Measurements from ENCODE around the gene OR5P2. TPM values are rescaled to one million over a fixed set of nuclear protein-coding genes. Genes with fewer than 3 reads are reported as not detected.
"Not testable (repeated sequence)": the region's sequence is repeated elsewhere in the genome, so short reads cannot be mapped to it uniquely, and the experiment has no call there.

OR5P2 gene, protein sequence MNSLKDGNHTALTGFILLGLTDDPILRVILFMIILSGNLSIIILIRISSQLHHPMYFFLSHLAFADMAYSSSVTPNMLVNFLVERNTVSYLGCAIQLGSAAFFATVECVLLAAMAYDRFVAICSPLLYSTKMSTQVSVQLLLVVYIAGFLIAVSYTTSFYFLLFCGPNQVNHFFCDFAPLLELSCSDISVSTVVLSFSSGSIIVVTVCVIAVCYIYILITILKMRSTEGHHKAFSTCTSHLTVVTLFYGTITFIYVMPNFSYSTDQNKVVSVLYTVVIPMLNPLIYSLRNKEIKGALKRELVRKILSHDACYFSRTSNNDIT
- total RNA-seq (2014; rRNA removed; shearing (Covaris generic)) = not detected in 2 replicates

- H3K27me3 ChIP-seq = no peaks in the 10 kb centered on the region
- H3K4me3 ChIP-seq = no peak within 1 kb of the TSS
- DNase-seq = no peak
- H3K9me3 ChIP-seq (replicated peaks) = no peaks in the 10 kb centered on the region
- H3K4me1 ChIP-seq = no peaks in the 10 kb centered on the region
- no peaks in the 10 kb centered on the region for H3K36me3 ChIP-seq
- H3K27ac ChIP-seq = no peak within 1 kb of the TSS
These were observed at the start of gene OR5P2 for GRCh38 chr11:7796842-7797241. TSS of gene OR5P2 (minus strand) at chr11:7796942. CDS start at chr11:7796942, 0 bp downstream.

DNA sequence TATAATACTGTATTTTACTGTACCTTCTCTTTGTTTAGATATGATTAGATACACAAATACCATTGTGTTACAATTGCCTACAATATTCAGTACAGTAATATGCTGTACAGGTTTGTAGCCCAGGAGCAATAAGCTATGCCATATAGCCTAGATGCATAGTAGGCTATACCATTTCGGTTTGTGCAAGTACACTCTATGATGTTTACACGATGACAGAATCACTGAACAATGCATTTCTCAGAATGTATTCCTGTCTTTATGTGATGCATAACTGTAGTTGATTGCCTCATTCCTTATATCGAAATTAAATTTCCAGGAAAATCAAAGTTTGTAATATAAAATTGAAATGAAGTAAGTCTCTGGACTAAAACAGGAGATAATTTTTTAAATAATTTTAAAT lies 49.3 kb upstream of the OR5P2 start:
- Histone ChIP-seq H3K27ac (no peak overlapping the region), H3K9me3 (replicated peaks) (no peaks in the 10 kb centered on the region), H3K4me3 (no peak overlapping the region), H3K27me3 (no peaks in the 10 kb centered on the region), H3K4me1 (no peaks in the 10 kb centered on the region), H3K36me3 (no peaks in the 10 kb centered on the region)
- no peak for DNase-seq

DNA sequence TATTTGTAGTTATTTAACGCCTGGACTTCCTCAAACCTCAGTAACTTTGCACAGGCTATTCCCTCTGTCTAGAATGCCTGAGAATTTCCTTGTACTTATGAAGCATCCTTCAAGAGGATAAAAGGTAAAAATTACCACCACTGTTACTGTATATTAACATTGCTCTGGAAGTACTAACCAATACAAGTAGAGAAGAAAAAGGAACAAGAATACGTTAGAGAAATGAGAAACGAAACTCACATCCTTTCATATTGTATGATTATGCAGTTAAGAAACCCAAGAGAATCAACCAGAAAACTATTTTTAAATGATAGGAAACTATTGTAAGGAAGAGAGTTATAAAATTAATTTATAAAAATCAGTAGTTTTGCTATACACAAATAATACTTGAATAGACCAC lies 48.2 kb upstream of the OR5P2 start:
- Histone ChIP-seq H3K4me3 (no peak overlapping the region), H3K27me3 (no peaks in the 10 kb centered on the region), H3K36me3 (no peaks in the 10 kb centered on the region), H3K4me1 (no peaks in the 10 kb centered on the region), H3K9me3 (replicated peaks) (no peaks in the 10 kb centered on the region), H3K27ac (no peak overlapping the region)
- no peak for DNase-seq

DNA sequence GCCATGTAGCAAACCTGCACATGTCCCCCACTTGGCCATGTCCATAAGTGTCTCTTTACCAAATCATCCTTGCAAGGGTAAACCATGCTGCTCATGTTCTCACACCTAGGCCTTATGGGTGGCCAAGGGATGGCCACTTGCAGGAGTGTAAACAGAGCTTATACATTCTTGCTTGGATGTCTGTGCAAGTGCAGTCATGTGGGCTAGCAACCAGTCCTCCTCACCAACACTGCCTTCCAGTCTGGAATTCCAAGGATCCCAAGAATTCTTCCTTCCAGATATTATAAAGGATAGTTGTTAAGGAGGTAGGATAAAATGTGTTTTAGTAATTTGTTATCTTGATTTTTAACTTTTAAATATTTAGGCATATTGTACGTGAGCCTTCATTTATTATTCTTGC lies 47.8 kb upstream of the OR5P2 start:
- Histone ChIP-seq H3K9me3 (replicated peaks) (no peaks in the 10 kb centered on the region), H3K36me3 (no peaks in the 10 kb centered on the region), H3K27me3 (no peaks in the 10 kb centered on the region), H3K4me1 (no peaks in the 10 kb centered on the region), H3K27ac (no peak overlapping the region), H3K4me3 (no peak overlapping the region)
- no peak for DNase-seq

- H3K4me3 ChIP-seq = no peak overlapping the region
- H3K27me3 ChIP-seq = no peaks in the 10 kb centered on the region
- H3K36me3 ChIP-seq = no peaks in the 10 kb centered on the region
- no peak for DNase-seq
- H3K4me1 ChIP-seq = no peaks in the 10 kb centered on the region
- H3K27ac ChIP-seq = no peak overlapping the region
- H3K9me3 ChIP-seq (replicated peaks) = no peaks in the 10 kb centered on the region
These were observed 43.8 kb upstream of the OR5P2 start for GRCh38 chr11:7840578-7840977.

- DNase-seq = no peak
- no peaks in the 10 kb centered on the region for H3K36me3 ChIP-seq
- no peak overlapping the region for H3K27ac ChIP-seq
- no peak overlapping the region for H3K4me3 ChIP-seq
- no peaks in the 10 kb centered on the region for H3K9me3 ChIP-seq (replicated peaks)
- no peaks in the 10 kb centered on the region for H3K4me1 ChIP-seq
- no peaks in the 10 kb centered on the region for H3K27me3 ChIP-seq
These were observed 36.8 kb upstream of the OR5P2 start for GRCh38 chr11:7833527-7833926.

GRCh38 chr11:7830740-7831139 lies 34.0 kb upstream of the OR5P2 start, which contains the start of gene OR5P3:
TSS of gene OR5P3 (minus strand) at chr11:7830840.
- DNase-seq = no peak
- H3K4me3 ChIP-seq = no peak within 1 kb of the TSS

DNA sequence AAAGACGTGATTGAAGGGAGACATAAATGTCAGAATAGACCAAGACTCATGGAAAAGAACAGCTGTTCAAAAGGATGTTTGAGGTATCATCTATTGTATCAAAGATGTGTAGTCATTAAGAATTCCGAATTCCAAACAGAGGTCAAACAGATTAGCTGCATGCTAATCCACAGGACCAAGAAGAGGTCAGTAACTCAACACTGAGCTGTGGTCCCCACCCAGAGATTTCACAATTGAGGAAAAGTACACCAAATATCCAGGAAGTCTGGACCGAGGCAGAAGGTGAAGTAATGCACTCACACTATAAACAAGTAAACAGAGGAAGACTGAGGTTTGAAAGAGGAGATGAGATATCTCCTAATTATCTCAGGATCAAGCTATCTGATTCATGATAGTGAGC lies 29.6 kb upstream of the OR5P2 start:
- H3K27me3 ChIP-seq = no peaks in the 10 kb centered on the region
- no peak for DNase-seq
- 0 out of 2 replicates have a peak, but pooled peaks cover 3% of the 10 kb centered on the region for H3K4me1 ChIP-seq
- H3K27ac ChIP-seq = no peak overlapping the region
- no peaks in the 10 kb centered on the region for H3K9me3 ChIP-seq (replicated peaks)
- no peaks in the 10 kb centered on the region for H3K36me3 ChIP-seq
- no peak overlapping the region for H3K4me3 ChIP-seq

More at GRCh38 chr11:7830740-7831139, 34.0 kb upstream of the OR5P2 start, which contains the start of gene OR5P3:
- no peak within 1 kb of the TSS for H3K27ac ChIP-seq
- H3K36me3 ChIP-seq = no peaks in the 10 kb centered on the region
- H3K9me3 ChIP-seq (replicated peaks) = no peaks in the 10 kb centered on the region
- H3K4me1 ChIP-seq = 0 out of 2 replicates have a peak, but pooled peaks cover 3% of the 10 kb centered on the region
- H3K27me3 ChIP-seq = no peaks in the 10 kb centered on the region

DNA sequence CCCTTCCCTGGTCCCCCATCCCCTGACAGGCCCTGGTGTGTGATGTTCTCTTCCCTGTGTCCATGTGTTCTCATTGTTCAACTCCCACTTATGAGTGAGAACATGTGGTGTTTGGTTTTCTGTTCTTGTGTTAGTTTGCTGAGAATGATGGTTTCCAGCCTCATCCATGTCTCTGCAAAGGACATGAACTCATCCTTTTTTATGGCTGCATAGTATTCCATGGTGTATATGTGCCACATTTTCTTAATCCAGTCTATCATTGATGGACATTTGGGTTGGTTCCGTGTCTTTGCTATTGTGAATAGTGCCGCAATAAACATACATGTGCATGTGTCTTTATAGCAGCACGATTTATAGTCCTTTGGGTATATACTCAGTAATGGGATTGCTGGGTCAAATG lies 23.7 kb upstream of the OR5P2 start:
- not testable (repeated sequence) for H3K27me3 ChIP-seq; H3K4me1 ChIP-seq; H3K36me3 ChIP-seq; H3K4me3 ChIP-seq; DNase-seq; H3K27ac ChIP-seq; H3K9me3 ChIP-seq (replicated peaks)

- not testable (repeated sequence) for H3K27me3 ChIP-seq; H3K36me3 ChIP-seq; H3K9me3 ChIP-seq (replicated peaks); H3K4me1 ChIP-seq; H3K4me3 ChIP-seq; DNase-seq; H3K27ac ChIP-seq
These were observed 18.2 kb upstream of the OR5P2 start for GRCh38 chr11:7814897-7815296.

DNA sequence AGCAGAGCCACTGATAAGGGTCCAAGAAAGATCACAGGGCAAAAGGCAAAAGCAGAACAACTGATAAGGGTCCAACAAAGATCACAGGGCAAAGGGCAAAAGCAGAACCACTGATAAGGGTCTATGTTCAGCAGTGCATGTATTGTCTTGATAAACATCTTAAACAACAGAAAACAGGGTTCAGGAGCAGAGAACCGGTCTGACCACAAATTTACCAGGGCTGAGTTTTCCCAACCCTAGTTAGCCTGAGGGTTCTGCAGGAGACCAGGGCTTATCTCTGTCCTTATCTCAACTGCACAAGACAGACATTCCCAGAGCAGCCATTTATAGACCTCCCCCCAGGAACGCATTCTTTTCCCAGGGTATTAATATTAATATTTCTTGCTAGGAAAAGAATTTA lies 13.6 kb upstream of the OR5P2 start:
- H3K36me3 ChIP-seq; H3K27me3 ChIP-seq; H3K9me3 ChIP-seq (replicated peaks); DNase-seq; H3K27ac ChIP-seq; H3K4me3 ChIP-seq; H3K4me1 ChIP-seq: not testable (repeated sequence)

DNA sequence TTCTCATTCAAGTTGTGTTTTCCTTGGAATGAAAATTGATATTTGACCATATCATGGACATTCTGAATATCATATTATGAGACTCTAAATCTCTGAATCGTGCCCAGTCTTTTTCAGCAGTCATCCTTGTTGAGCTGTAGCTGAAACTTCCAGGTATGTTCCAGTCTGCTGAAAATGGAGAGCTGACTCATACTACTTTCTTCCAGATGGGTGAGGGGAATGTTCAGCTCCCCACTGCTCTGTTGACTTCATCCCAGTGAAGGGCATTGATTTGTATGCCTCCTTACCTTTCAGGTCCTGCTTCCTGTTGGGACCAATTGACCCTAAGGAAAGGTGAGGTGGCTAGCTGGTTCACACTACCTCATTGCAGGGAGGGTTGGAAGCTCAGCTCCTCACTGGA lies 3.5 kb downstream of the OR5P2 start:
- H3K4me1 ChIP-seq = no peaks in the 10 kb centered on the region
- H3K27ac ChIP-seq = no peak overlapping the region
- DNase-seq = no peak
- H3K4me3 ChIP-seq = no peak overlapping the region
- H3K36me3 ChIP-seq = no peaks in the 10 kb centered on the region
- H3K27me3 ChIP-seq = no peaks in the 10 kb centered on the region
- no peaks in the 10 kb centered on the region for H3K9me3 ChIP-seq (replicated peaks)

- H3K27ac ChIP-seq = no peak overlapping the region
- no peaks in the 10 kb centered on the region for H3K9me3 ChIP-seq (replicated peaks)
- no peaks in the 10 kb centered on the region for H3K36me3 ChIP-seq
- DNase-seq = no peak
- no peak overlapping the region for H3K4me3 ChIP-seq
- no peaks in the 10 kb centered on the region for H3K4me1 ChIP-seq
- no peaks in the 10 kb centered on the region for H3K27me3 ChIP-seq
These were observed 9.5 kb downstream of the OR5P2 start for GRCh38 chr11:7787239-7787638.

DNA sequence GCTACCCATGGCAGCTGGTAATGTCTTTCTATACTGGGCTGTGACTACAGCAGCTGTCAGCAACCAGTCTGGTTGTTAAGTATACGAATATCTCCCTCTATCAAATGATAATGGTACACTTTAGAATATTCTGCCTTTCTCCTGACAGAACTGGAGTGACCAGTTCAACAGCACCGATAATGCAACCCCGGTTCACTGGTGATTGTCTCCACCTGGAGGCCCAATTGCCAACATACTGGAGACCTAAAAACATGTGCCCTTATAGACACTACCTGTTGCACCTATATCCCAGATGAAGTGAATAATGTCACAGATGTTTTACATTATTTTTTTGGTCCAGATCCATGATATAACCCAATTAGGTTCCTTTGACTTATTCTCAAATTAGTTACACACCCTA lies 21.1 kb downstream of the OR5P2 start:
- Histone ChIP-seq H3K36me3 (no peaks in the 10 kb centered on the region), H3K4me1 (no peaks in the 10 kb centered on the region), H3K27ac (no peak overlapping the region), H3K9me3 (replicated peaks) (no peaks in the 10 kb centered on the region), H3K27me3 (no peaks in the 10 kb centered on the region), H3K4me3 (no peak overlapping the region)
- no peak for DNase-seq

DNA sequence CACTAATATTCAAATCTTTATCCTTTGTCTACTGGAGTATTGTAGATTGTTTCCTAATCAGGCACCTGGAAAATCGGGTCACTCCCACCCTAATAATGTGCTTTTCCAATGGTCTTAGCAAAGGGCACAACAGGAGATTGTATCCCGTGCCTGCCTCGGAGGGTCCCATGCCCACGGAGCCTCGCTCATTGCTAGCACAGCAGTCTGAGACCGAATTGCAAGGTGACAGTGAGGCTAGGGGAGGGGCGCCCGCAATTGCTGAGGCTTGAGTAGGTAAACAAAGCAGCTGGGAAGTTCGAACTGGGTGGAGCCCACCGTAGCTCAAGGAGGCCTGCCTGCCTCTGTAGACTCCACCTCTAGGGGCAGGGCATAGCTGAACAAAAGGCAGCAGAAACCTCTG lies 32.4 kb downstream of the OR5P2 start:
- H3K4me3 ChIP-seq; H3K27ac ChIP-seq; H3K9me3 ChIP-seq (replicated peaks); H3K4me1 ChIP-seq; H3K36me3 ChIP-seq; DNase-seq; H3K27me3 ChIP-seq: not testable (repeated sequence)

DNA sequence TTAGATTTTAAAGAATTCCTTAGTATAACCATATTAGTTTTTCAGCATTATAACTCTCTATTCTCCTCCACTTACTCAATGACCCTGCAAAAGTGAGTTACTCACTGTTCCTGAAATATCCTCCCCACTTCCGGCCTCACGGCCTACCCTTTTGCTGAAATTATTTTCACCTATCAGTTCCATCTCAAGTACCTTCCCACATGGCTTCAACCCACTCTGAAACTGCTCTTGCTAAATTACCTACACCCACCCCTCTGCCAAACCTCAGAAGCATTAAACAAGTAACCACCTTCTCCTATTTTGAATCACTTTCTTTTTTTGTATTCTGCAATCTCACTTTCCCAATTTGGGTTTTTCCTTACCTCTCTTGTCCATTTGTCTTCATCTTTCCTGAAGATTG lies 37.7 kb downstream of the OR5P2 start:
- Histone ChIP-seq H3K27me3 (no peaks in the 10 kb centered on the region), H3K27ac (no peak overlapping the region), H3K36me3 (no peaks in the 10 kb centered on the region), H3K9me3 (replicated peaks) (no peaks in the 10 kb centered on the region), H3K4me1 (no peaks in the 10 kb centered on the region), H3K4me3 (no peak overlapping the region)
- no peak for DNase-seq

Measured in SJCRH30 (cell line).